HG03521 (cell line): ENCODE data around the gene PHF12.
"Not testable (repeated sequence)": the region's sequence is repeated elsewhere in the genome, so short reads cannot be mapped to it uniquely, and the experiment has no call there.

ENCODE experiments used
- ATAC-seq: cut with Tn5 transposase; IDR thresholded peaks from one replicate; pipeline ENCODE4 v1.9.1; 2021; ENCODE audit warnings: mild to moderate bottlenecking, moderate library complexity; ENCODE audit not compliant: unreplicated experiment

Gene PHF12

GRCh38 chr17:28885951-28886350 is 65.4 kb downstream of the PHF12 start:
- no peak for ATAC-seq

DNA sequence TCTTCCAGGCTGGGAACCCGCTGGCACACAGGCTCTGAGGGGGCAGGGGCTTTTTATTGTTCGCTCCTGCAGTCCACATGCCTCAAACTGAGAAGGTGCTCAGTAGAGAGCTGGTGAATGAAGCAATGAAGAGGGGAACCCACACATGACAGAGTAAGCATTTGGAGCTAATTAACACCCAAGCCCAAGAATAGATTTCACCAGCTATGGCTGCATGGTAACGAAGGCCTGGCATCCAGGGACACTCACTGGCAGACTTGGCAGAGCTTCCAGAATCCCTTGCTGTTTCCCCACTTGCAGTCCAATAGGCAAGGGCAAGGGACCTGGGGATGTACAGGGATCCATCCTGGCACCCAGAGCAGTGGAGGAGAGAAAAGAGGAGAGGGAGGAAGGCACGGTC is 66.0 kb downstream of the PHF12 start:
- ATAC-seq, result no peak

GRCh38 chr17:28883967-28884702 is 67.2 kb downstream of the PHF12 start:
- no peak for ATAC-seq

GRCh38 chr17:28882154-28882895 is 69.0 kb downstream of the PHF12 start:
- no peak for ATAC-seq

- ATAC-seq, result no peak
Measured at GRCh38 chr17:28881533-28882056, 69.7 kb downstream of the PHF12 start.

DNA sequence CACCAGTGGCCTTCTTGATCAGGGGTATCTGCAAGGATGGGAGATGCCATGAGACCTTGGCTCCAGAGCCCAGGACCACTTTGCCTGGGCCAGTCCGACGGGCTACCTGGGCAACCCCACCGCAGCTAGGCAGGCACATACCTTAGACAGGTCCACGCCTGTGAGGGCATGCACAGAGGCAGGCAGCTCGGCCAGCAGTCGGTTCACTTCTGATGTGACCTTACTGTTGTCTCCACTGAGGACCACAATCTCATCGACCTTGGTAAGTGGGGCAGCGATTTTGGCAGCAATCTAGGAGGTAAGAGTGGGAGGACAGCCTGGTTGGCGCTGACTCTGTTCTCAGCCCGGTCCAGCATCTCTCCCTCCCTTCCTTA is 70.8 kb downstream of the PHF12 start:
- no peak for ATAC-seq

DNA sequence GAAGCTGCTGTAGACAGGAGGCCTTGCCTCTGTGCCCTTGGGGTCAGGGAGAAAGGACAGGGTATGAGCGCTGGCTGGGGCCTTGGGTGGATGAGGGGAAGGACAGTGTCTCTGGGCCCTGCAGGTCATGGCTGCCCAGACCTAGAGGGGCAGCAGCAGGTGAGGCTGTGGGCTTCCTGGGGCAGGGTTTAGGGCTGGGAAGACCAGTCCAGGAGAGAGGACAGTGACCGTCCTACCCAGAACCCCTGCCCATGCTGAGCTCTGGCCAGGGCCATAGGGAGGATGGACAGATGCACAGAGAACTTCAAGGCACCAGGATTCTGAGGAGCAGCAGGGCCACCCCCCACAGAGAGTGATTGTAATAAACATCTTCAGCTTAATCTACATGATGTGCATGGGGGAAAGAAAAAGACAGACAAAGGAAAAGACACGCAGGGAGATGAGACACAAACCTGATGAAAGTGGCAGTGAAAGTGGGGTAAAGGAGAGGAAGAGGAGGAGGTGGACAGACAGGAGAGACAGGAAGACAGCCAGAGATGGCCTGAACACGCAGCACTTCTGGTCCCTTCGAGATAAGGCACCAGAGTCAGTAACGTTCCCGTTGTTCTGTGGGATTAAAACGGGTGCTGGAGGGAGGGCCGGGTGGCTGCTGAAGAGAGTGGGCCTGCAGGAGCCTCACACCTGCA is 71.3 kb downstream of the PHF12 start:
- no peak for ATAC-seq

GRCh38 chr17:28878981-28879380 is 72.3 kb downstream of the PHF12 start:
- no peak for ATAC-seq

DNA sequence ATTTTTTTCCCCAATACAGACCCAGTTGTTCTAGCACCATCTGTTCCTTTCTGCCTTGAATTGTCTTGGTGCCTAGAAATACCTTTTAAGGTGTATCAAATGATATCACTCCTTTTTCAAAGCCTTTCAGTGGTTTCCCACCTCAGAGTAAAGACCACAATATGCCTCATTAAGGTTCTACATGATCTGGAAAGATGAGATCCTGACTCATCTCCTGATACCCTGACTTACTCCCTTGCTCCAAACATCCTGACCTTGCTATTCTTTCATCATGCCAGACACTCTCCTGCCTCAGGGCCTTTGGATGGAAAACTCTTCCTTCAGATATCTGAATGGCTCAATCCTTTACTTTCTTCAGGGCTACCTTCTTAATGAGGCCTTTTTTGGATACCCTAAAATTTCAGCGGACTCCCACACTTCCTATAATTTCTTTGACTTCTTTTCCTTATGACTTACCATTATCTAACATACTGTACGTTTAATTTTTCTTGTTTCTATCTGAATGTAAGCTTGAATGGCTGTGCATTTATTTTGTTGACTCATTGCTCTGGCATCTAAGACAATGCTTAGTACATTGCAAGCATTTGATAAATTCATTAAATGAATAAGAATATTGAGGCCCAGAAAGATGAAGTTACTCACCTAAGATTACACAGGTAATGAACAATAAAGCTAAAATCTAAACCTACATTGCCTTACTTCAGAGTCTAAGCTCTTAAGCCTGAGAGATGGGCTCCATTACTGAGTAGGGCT is 73.0 kb downstream of the PHF12 start:
- no peak for ATAC-seq

DNA sequence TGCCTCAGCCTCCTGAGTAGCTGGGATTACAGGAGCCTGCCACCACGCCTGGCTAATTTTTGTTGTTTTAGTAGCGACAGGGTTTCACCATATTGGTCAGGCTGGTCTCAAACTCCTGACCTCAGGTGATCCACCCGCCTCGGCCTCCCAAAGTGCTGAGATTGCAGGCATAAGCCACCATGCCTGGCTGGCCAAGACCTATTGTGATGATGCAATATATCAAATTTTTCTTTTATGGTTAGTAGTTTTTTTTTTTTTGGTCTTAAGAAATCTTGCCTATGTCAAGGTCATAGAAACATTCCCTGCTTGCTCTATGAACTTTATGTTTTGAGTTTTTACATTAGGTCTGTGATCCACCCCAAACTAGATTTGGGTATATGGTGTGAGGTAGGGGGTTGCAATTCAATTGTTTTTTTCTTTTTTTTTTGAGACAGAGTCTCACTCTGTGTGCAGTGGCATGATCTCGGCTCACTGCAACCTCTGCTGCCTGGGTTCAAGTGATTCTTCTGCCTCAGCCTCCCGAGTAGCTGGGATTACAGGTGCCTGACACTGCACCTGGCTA is 74.1 kb downstream of the PHF12 start:
- ATAC-seq, result not testable (repeated sequence)

GRCh38 chr17:28875848-28876550 is 75.3 kb downstream of the PHF12 start:
- ATAC-seq, result no peak

DNA sequence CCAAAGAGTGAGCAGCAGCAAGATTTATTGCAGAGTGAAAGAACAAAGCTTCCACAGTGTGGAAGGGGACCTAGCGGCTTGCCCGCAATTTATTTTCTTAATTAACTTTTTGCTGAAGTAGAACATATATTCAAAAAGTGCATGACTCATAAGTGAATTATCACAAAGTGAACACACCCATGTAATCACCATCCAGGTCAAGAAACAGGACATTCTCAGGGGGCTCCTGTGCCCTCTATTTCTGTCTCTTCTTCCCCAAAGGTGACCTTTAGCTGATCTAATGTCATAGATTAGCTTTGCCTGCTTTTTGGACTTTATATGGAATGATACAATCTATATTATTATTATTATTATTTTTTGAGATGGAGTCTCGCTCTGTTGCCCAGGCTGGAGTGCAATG is 76.6 kb downstream of the PHF12 start:
- no peak for ATAC-seq

DNA sequence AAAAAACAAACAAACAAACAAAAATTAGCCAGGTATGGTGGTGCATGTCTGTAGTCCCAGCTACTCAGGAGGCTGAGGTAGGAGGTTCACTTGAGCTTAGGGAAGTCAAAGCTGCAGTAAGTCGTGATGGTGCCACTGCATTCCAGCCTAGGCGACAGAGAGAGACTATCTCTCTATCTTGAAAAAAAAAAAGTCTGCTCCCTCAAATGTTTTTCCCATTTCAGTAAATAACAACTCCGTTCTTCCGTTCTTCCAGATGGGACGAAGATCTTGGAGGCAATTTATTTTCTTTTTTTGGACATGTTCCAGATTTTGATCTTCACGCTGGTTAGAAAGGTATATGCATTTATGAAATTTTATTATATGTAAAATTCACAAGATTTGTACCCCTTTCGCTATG is 77.5 kb downstream of the PHF12 start:
- no peak for ATAC-seq

- ATAC-seq, result no peak
Measured at GRCh38 chr17:28871056-28871579, 80.2 kb downstream of the PHF12 start.

GRCh38 chr17:28867276-28867675 is 84.0 kb downstream of the PHF12 start:
- ATAC-seq, result no peak

GRCh38 chr17:28865946-28866752 is 85.2 kb downstream of the PHF12 start:
- no peak for ATAC-seq

DNA sequence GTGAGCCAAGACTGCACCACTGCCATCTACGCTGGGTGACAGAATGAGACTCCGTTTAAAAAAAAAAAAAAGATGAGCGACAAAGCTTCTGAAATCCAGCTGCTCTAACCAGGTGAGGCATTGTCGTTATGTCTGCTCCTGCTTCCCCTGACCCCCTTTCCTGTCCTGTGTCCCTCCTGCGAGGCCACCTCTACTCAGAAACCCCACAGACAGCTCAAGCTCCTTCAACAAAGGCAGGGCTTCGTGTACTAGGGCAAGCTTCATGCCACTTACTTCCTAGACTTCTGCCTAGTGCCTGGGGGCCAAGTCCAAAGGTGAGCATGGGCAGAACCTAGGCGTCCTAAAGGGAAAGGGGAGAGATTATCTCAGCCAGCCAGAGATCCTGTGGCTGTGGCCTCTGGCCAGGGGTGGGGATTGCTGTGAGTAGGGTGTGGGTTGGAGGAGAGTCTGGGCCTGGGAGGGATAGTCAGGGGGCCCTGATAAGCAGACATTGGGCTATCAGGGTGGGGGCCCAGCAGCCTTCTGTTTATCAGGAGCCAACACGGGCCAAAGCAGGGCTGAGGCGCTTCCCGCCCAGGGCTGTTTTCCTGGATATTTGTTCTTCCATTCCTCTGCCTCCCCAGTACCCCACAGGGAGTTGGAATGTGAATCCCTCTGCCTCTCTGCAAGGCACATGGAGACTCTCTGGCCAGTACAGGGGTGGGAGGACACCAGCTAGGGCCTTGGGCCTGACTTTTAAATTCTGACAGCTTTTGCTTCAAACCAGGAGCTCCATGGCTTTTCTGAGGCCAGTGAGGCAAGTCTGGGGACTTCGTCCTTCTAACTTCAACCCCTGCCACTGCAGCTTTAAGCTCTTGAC is 86.1 kb downstream of the PHF12 start:
- ATAC-seq, result no peak

DNA sequence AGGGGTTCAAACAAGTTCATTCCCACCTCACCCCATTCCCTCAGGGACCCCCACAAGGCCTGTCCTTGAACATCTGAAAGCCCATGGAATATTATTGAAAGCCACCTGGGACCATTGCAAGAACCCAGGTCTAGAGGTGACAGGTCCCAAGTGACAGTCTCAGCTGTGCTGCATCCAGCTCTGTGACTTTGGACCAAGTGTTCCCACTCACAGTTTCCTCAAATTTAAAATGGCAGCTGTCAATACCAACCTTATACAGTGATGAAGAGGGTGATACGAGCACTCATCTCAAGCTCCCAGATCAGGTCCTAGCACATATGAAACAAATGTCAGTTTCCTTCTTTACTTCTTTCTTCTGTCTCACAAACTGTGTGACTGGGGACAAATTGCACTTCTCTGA is 87.4 kb downstream of the PHF12 start:
- no peak for ATAC-seq
